Endodermal cell (in vitro differentiated cells): Measurements from ENCODE around the gene MAPK14. TPM values are rescaled to one million over a fixed set of nuclear protein-coding genes. Genes with fewer than 3 reads are reported as not detected.

Experiments used
- DNase-seq: peaks from one replicate; pipeline ENCODE4 v3.0.0-alpha.2; 2017
- H3K27ac ChIP-seq: 2 replicates; pipeline ENCODE4 v1.5.1; 2013; ENCODE audit warnings: mild to moderate bottlenecking, low read depth, low read length, moderate library complexity
- H3K27me3 ChIP-seq: 2 replicates; pipeline ENCODE4 v1.6.1; 2013; ENCODE audit warnings: mild to moderate bottlenecking, low read length, moderate library complexity; ENCODE audit not compliant: insufficient read depth, control insufficient read depth, poor library complexity, severe bottlenecking
- H3K36me3 ChIP-seq: 2 replicates; pipeline ENCODE4 v1.7.0; 2013; ENCODE audit warnings: mild to moderate bottlenecking, low read length, moderate library complexity; ENCODE audit not compliant: control insufficient read depth, insufficient read depth
- H3K4me1 ChIP-seq: one replicate; pipeline ENCODE4 v1.7.0; 2013; ENCODE audit warnings: low read length; ENCODE audit not compliant: control insufficient read depth, insufficient read depth
- H3K4me3 ChIP-seq: 2 replicates; pipeline ENCODE4 v1.5.1; 2013; ENCODE audit warnings: mild to moderate bottlenecking, low read length, moderate library complexity
- H3K9ac ChIP-seq: 2 replicates; pipeline ENCODE4 v1.6.1; 2013; ENCODE audit warnings: mild to moderate bottlenecking, low read length, moderate library complexity; ENCODE audit not compliant: poor library complexity, severe bottlenecking; ENCODE audit errors: extremely low read depth
- H3K9me3 ChIP-seq: 2 replicates; pipeline ENCODE4 v1.6.1; 2013; ENCODE audit warnings: mild to moderate bottlenecking, low read length, moderate library complexity; ENCODE audit not compliant: control insufficient read depth
- H3K27ac Mint-ChIP-seq: 2 replicates; pipeline ENCODE4 v1.8.0; 2020; ENCODE audit warnings: mixed read lengths
- H3K27me3 Mint-ChIP-seq: 2 replicates; pipeline ENCODE4 v1.8.0; 2021; ENCODE audit warnings: mild to moderate bottlenecking, mixed read lengths; ENCODE audit not compliant: insufficient read depth
- H3K36me3 Mint-ChIP-seq: 2 replicates; pipeline ENCODE4 v1.8.0; 2020; ENCODE audit warnings: low read depth, mixed read lengths
- H3K4me1 Mint-ChIP-seq: 2 replicates; pipeline ENCODE4 v1.8.0; 2020; ENCODE audit warnings: mixed read lengths
- H3K4me3 Mint-ChIP-seq: 2 replicates; pipeline ENCODE4 v1.8.0; 2020; ENCODE audit warnings: mild to moderate bottlenecking, moderate library complexity, mixed read lengths
- H3K9me3 Mint-ChIP-seq: 2 replicates; pipeline ENCODE4 v1.8.0; 2020; ENCODE audit warnings: mild to moderate bottlenecking, mixed read lengths
- WGBS, 2 experiments: methylation state at CpG; one replicate each; pipeline versions ENCODE4 v1.1.5 to v1.1.7; 2013; ENCODE audit warnings: missing lambda C conversion rate in 2 of 2, mixed read lengths in 1 of 2; ENCODE audit not compliant: insufficient coverage in 1 of 2, insufficient read length in 1 of 2; 5-methylcytosine and 5-hydroxymethylcytosine counted together
- total RNA-seq, 2 donors: library from RNA; stranded (reverse); fragmentation: NEBNext Ultra II Directional in 1 of 2; extraction: Animal tissue kit (Norgen Biotek cat#: 25700) in 1 of 2; gene quantifications; 2 replicates in 1 of 2; 3 replicates in 1 of 2; pipeline ENCODE4 v1.2.1, GENCODE V29; 2021
- TF ChIP-seq, protein P1 (sequence below): fragments of 200-600 bp; sonication (generic); conservative IDR thresholded peaks from 2 replicates; pipeline ENCODE4 v1.5.0; 2021; ENCODE audit warnings: antibody characterized with exemption, mild to moderate bottlenecking

Gene MAPK14
- total RNA-seq, 2 donors from 2014 or later: 36.4 to 40.6 TPM

- peaks cover 21% of the 10 kb centered on the region for H3K4me1 Mint-ChIP-seq
- no peaks in the 10 kb centered on the region for H3K36me3 ChIP-seq
- H3K27ac Mint-ChIP-seq: no peak overlapping the region
- H3K36me3 Mint-ChIP-seq: no peaks in the 10 kb centered on the region
- H3K27me3 ChIP-seq: no peaks in the 10 kb centered on the region
- DNase-seq: peak; percentile 52
- peaks cover 5% of the 10 kb centered on the region for H3K27me3 Mint-ChIP-seq
- no peak overlapping the region for H3K4me3 Mint-ChIP-seq
- H3K27ac ChIP-seq: no peak overlapping the region
- H3K4me3 ChIP-seq: peak overlapping the region; percentile 47
- H3K4me1 ChIP-seq: peaks cover 10% of the 10 kb centered on the region
- WGBS, 2 experiments: 52 to 61% methylated on average over 5 of the region's 5 CpGs
- no peaks in the 10 kb centered on the region for H3K9me3 Mint-ChIP-seq
- H3K9ac ChIP-seq: no peak overlapping the region
- TF ChIP-seq, protein P1, sequence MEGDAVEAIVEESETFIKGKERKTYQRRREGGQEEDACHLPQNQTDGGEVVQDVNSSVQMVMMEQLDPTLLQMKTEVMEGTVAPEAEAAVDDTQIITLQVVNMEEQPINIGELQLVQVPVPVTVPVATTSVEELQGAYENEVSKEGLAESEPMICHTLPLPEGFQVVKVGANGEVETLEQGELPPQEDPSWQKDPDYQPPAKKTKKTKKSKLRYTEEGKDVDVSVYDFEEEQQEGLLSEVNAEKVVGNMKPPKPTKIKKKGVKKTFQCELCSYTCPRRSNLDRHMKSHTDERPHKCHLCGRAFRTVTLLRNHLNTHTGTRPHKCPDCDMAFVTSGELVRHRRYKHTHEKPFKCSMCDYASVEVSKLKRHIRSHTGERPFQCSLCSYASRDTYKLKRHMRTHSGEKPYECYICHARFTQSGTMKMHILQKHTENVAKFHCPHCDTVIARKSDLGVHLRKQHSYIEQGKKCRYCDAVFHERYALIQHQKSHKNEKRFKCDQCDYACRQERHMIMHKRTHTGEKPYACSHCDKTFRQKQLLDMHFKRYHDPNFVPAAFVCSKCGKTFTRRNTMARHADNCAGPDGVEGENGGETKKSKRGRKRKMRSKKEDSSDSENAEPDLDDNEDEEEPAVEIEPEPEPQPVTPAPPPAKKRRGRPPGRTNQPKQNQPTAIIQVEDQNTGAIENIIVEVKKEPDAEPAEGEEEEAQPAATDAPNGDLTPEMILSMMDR: no peak
- H3K9me3 ChIP-seq: no peaks in the 10 kb centered on the region
Measured at GRCh38 chr6:36025932-36026327, 1.7 kb upstream of the MAPK14 start.

DNA sequence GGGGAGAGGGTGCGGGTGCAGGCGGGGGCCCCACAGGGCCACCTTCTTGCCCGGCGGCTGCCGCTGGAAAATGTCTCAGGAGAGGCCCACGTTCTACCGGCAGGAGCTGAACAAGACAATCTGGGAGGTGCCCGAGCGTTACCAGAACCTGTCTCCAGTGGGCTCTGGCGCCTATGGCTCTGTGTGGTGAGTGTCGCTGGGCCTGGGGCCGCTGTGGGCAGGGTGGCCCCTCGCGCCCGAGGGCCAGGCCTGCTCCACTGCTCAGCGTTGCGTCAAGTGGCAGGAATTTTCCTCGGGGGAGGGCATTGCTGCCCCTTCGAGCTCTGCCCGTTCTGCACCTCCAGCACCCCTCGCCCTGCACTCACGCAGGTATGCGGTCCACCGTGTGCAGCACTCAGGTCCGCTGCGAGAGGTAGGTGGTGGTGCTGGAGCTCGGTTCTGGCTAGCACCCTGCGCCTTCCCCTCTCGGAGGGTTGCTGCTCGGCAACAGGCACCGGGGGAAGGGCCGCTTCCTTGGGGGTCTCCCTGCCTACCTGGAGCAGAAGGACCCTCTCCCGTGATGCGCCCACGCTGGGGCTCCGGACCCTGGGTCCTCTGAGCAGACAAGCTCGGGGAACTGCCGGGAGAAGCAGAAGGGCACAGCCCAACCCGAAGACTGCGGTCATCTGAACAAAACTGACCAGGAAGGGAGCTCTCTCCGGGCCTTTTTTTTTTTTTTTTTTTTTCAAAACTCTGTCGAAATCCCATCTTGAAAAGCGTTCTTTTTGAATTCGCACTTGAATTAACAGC, 674 bp downstream of the MAPK14 start:
- H3K9ac ChIP-seq: peak overlapping the region; percentile 84
- H3K27ac Mint-ChIP-seq: peak overlapping the region; percentile 92
- peak; percentile 74 for DNase-seq
- 0% methylated on average over 25 to 44 of the region's 44 CpGs for WGBS, 2 experiments
- no peaks in the 10 kb centered on the region for H3K9me3 Mint-ChIP-seq
- H3K27me3 Mint-ChIP-seq: peaks cover 5% of the 10 kb centered on the region
- H3K4me1 ChIP-seq: peaks cover 10% of the 10 kb centered on the region
- H3K4me3 ChIP-seq: peak overlapping the region; percentile 95
- H3K9me3 ChIP-seq: no peaks in the 10 kb centered on the region
- no peaks in the 10 kb centered on the region for H3K36me3 ChIP-seq
- H3K4me1 Mint-ChIP-seq: peaks cover 29% of the 10 kb centered on the region
- no peaks in the 10 kb centered on the region for H3K27me3 ChIP-seq
- H3K36me3 Mint-ChIP-seq: peaks cover 4% of the 10 kb centered on the region
- H3K4me3 Mint-ChIP-seq: peak overlapping the region; percentile 84
- H3K27ac ChIP-seq: peak overlapping the region; percentile 85
- TF ChIP-seq, protein P1: no peak

DNA sequence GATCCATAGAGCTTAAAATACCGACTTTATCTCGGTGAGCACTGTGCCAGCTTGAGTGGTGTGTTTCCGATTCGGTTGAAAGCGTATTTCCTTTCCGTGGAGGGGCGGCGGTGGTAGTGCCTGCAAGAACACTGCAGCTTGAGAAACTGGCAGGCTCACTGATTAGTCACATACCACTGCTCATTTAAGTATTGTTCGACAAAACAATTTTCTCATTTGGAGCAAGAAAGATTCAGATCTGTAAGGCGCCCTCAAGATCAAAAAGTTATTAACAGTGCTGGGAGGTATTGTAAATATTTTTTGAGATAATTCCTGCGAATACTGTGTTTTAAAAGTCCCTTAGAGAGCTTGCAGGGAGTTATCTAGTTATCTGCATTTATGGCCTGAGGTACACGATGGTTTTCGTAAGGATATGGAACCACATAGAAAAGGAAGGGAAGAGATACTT, 1.3 kb downstream of the MAPK14 start:
- peak; percentile 70 for DNase-seq
- Mint-ChIP-seq H3K9me3 (no peaks in the 10 kb centered on the region), H3K4me3 (peak overlapping the region; percentile 84), H3K4me1 (peaks cover 28% of the 10 kb centered on the region), H3K27me3 (peaks cover 5% of the 10 kb centered on the region), H3K27ac (peak overlapping the region; percentile 92), H3K36me3 (peaks cover 4% of the 10 kb centered on the region)
- TF ChIP-seq, protein P1: no peak
- H3K9ac ChIP-seq: peak overlapping the region; percentile 84
- H3K36me3 ChIP-seq: no peaks in the 10 kb centered on the region
- no peaks in the 10 kb centered on the region for H3K27me3 ChIP-seq
- no peaks in the 10 kb centered on the region for H3K9me3 ChIP-seq
- WGBS, 2 experiments: 2 to 3% methylated on average over 8 to 13 of the region's 13 CpGs
- H3K4me3 ChIP-seq: peak overlapping the region; percentile 95
- H3K4me1 ChIP-seq: peaks cover 9% of the 10 kb centered on the region
- H3K27ac ChIP-seq: no peak overlapping the region
